ENCODE measurements around the gene NPAS3.

NPAS3 gene

GRCh38 chr14:33282331-33283230 is 343.9 kb downstream of the NPAS3 start:
- Histone ChIP-seq H3K27me3 (ENCODE audit: control insufficient read depth in 5 of 5, insufficient read depth in 4 of 5, low read length in 5 of 5) (no peaks in the 10 kb centered on the region), H3K27ac (ENCODE audit: low read depth, low read length) (no peak overlapping the region), H3K4me3 (ENCODE audit: low read depth in 1 of 5, low read length in 5 of 5) (peak overlapping the region in 1 of 5 donors; percentile 23), H3K36me3 (ENCODE audit: control insufficient read depth in 5 of 5, insufficient read depth in 5 of 5, low read length in 5 of 5) (no peaks in the 10 kb centered on the region), H3K4me1 (ENCODE audit: control insufficient read depth in 5 of 5, insufficient read depth in 5 of 5, low read length in 5 of 5) (peaks cover 0 to 6% (median 0%) of the 10 kb centered on the region in 5 donors), H3K9me3 (ENCODE audit: control insufficient read depth in 5 of 5, low read length in 5 of 5) (no peaks in the 10 kb centered on the region), H3K9ac (ENCODE audit: low read length in 5 of 5) (no peak overlapping the region)

- Histone ChIP-seq H3K27ac (ENCODE audit: low read depth, low read length) (no peak overlapping the region), H3K27me3 (ENCODE audit: control insufficient read depth in 5 of 5, insufficient read depth in 4 of 5, low read length in 5 of 5) (no peaks in the 10 kb centered on the region), H3K9me3 (ENCODE audit: control insufficient read depth in 5 of 5, low read length in 5 of 5) (no peaks in the 10 kb centered on the region), H3K9ac (ENCODE audit: low read length in 5 of 5) (no peak overlapping the region), H3K4me3 (ENCODE audit: low read depth in 1 of 5, low read length in 5 of 5) (no peak overlapping the region), H3K36me3 (ENCODE audit: control insufficient read depth in 5 of 5, insufficient read depth in 5 of 5, low read length in 5 of 5) (no peaks in the 10 kb centered on the region), H3K4me1 (ENCODE audit: control insufficient read depth in 5 of 5, insufficient read depth in 5 of 5, low read length in 5 of 5) (peaks cover 0 to 8% (median 5%) of the 10 kb centered on the region in 5 donors)
Observed at GRCh38 chr14:33285902-33286700, 347.4 kb downstream of the NPAS3 start.

- H3K4me1 ChIP-seq (ENCODE audit: control insufficient read depth in 5 of 5, insufficient read depth in 5 of 5, low read length in 5 of 5), result peaks cover 0 to 8% (median 5%) of the 10 kb centered on the region in 5 donors
- H3K9ac ChIP-seq (ENCODE audit: low read length in 5 of 5), result no peak overlapping the region
- no peaks in the 10 kb centered on the region for H3K36me3 ChIP-seq (ENCODE audit: control insufficient read depth in 5 of 5, insufficient read depth in 5 of 5, low read length in 5 of 5)
- no peak overlapping the region for H3K27ac ChIP-seq (ENCODE audit: low read depth, low read length)
- H3K4me3 ChIP-seq (ENCODE audit: low read depth in 1 of 5, low read length in 5 of 5), result no peak overlapping the region
- H3K9me3 ChIP-seq (ENCODE audit: control insufficient read depth in 5 of 5, low read length in 5 of 5), result no peaks in the 10 kb centered on the region
- H3K27me3 ChIP-seq (ENCODE audit: control insufficient read depth in 5 of 5, insufficient read depth in 4 of 5, low read length in 5 of 5), result no peaks in the 10 kb centered on the region
Observed at GRCh38 chr14:33287189-33287588, 348.5 kb downstream of the NPAS3 start.

DNA sequence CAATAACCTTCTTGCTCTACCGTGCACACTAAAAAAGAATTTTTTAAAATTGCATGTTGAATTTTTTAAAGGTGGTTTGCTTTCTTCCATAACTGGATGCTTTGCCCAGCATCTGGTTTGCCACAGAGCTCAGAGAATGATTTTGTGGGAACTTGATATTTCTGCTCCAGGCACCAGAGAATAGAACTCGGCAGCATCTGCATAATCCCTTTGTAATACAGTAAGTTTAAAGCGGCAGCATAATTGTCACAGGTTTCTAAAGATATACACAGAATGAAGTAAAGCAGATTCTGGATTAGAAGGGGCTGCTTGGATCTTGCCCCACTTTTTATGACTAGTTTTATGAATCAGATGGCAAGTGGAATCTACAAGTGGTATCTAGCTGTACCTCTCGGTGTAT is 352.0 kb downstream of the NPAS3 start:
- H3K27ac ChIP-seq (ENCODE audit: low read depth, low read length), result no peak overlapping the region
- no peaks in the 10 kb centered on the region for H3K27me3 ChIP-seq (ENCODE audit: control insufficient read depth in 5 of 5, insufficient read depth in 4 of 5, low read length in 5 of 5)
- no peak overlapping the region for H3K9ac ChIP-seq (ENCODE audit: low read length in 5 of 5)
- no peaks in the 10 kb centered on the region for H3K9me3 ChIP-seq (ENCODE audit: control insufficient read depth in 5 of 5, low read length in 5 of 5)
- no peak overlapping the region for H3K4me3 ChIP-seq (ENCODE audit: low read depth in 1 of 5, low read length in 5 of 5)
- peaks cover 0 to 8% (median 0%) of the 10 kb centered on the region in 5 donors for H3K4me1 ChIP-seq (ENCODE audit: control insufficient read depth in 5 of 5, insufficient read depth in 5 of 5, low read length in 5 of 5)
- H3K36me3 ChIP-seq (ENCODE audit: control insufficient read depth in 5 of 5, insufficient read depth in 5 of 5, low read length in 5 of 5), result no peaks in the 10 kb centered on the region

- Histone ChIP-seq H3K9ac (ENCODE audit: low read length in 5 of 5) (no peak overlapping the region), H3K27ac (ENCODE audit: low read depth, low read length) (no peak overlapping the region), H3K9me3 (ENCODE audit: control insufficient read depth in 5 of 5, low read length in 5 of 5) (no peaks in the 10 kb centered on the region), H3K4me3 (ENCODE audit: low read depth in 1 of 5, low read length in 5 of 5) (no peak overlapping the region), H3K36me3 (ENCODE audit: control insufficient read depth in 5 of 5, insufficient read depth in 5 of 5, low read length in 5 of 5) (no peaks in the 10 kb centered on the region), H3K4me1 (ENCODE audit: control insufficient read depth in 5 of 5, insufficient read depth in 5 of 5, low read length in 5 of 5) (peaks cover 0 to 8% (median 0%) of the 10 kb centered on the region in 5 donors), H3K27me3 (ENCODE audit: control insufficient read depth in 5 of 5, insufficient read depth in 4 of 5, low read length in 5 of 5) (no peaks in the 10 kb centered on the region)
Observed at GRCh38 chr14:33291529-33292104, 352.9 kb downstream of the NPAS3 start.

GRCh38 chr14:33294419-33294818 is 355.7 kb downstream of the NPAS3 start:
- Histone ChIP-seq H3K27ac (ENCODE audit: low read depth, low read length) (no peak overlapping the region), H3K36me3 (ENCODE audit: control insufficient read depth in 5 of 5, insufficient read depth in 5 of 5, low read length in 5 of 5) (no peaks in the 10 kb centered on the region), H3K9ac (ENCODE audit: low read length in 5 of 5) (no peak overlapping the region), H3K4me3 (ENCODE audit: low read depth in 1 of 5, low read length in 5 of 5) (no peak overlapping the region), H3K4me1 (ENCODE audit: control insufficient read depth in 5 of 5, insufficient read depth in 5 of 5, low read length in 5 of 5) (peaks cover 0 to 8% (median 0%) of the 10 kb centered on the region in 5 donors), H3K9me3 (ENCODE audit: control insufficient read depth in 5 of 5, low read length in 5 of 5) (no peaks in the 10 kb centered on the region), H3K27me3 (ENCODE audit: control insufficient read depth in 5 of 5, insufficient read depth in 4 of 5, low read length in 5 of 5) (no peaks in the 10 kb centered on the region)

DNA sequence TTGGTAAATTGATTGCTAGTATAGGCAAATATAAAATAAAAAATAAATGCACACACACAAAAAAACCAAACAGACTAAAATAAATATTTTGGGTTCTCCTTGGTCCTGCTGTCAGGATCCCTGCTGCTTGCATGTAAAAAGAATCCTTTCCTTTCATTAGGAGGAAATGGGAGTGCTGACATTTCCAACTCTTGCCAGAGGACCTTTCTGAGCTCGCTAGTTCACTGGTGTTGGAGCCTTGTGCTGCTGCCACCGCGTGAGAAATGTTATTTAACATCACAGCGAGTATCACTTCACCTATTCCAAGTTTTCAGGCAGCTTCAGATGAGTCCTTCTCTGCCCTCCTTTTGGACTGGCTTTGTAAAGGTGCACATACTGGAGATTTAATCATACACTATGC is 358.9 kb downstream of the NPAS3 start:
- no peaks in the 10 kb centered on the region for H3K9me3 ChIP-seq (ENCODE audit: control insufficient read depth in 5 of 5, low read length in 5 of 5)
- no peak overlapping the region for H3K27ac ChIP-seq (ENCODE audit: low read depth, low read length)
- H3K4me3 ChIP-seq (ENCODE audit: low read depth in 1 of 5, low read length in 5 of 5), result no peak overlapping the region
- no peaks in the 10 kb centered on the region for H3K27me3 ChIP-seq (ENCODE audit: control insufficient read depth in 5 of 5, insufficient read depth in 4 of 5, low read length in 5 of 5)
- H3K9ac ChIP-seq (ENCODE audit: low read length in 5 of 5), result no peak overlapping the region
- no peaks in the 10 kb centered on the region for H3K36me3 ChIP-seq (ENCODE audit: control insufficient read depth in 5 of 5, insufficient read depth in 5 of 5, low read length in 5 of 5)
- no peaks in the 10 kb centered on the region for H3K4me1 ChIP-seq (ENCODE audit: control insufficient read depth in 5 of 5, insufficient read depth in 5 of 5, low read length in 5 of 5)

DNA sequence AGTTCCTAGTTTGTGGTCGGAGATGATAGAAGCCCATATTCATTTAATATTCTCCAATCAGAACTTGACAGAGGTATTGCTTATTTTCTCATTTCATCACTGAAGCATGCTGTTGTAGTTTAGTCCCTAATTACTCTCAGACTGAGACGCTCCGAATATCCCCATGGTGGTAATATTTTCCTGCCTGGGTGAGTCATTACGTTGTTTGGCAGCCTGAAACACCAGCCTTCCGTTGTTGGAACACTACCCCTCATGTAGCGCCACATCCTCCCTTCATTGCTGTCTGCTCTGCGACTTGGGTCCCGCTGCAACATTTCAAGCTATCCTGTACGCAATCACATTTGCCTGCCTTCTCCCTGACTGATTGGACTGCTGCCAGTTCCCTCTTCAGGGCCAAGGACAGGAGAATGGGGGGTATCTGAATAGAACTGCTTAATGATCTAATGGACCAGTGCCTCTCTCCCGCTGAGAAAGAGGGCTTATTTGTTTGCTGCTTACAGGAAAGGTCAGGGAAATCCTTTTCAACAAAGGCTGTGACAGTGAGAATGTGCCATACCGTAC is 369.1 kb downstream of the NPAS3 start:
- Histone ChIP-seq H3K9ac (ENCODE audit: low read length in 5 of 5) (peak overlapping the region in 1 of 5 donors; percentile 19), H3K4me1 (ENCODE audit: control insufficient read depth in 5 of 5, insufficient read depth in 5 of 5, low read length in 5 of 5) (peaks cover 0 to 11% (median 8%) of the 10 kb centered on the region in 5 donors), H3K27me3 (ENCODE audit: control insufficient read depth in 5 of 5, insufficient read depth in 4 of 5, low read length in 5 of 5) (no peaks in the 10 kb centered on the region), H3K36me3 (ENCODE audit: control insufficient read depth in 5 of 5, insufficient read depth in 5 of 5, low read length in 5 of 5) (no peaks in the 10 kb centered on the region), H3K9me3 (ENCODE audit: control insufficient read depth in 5 of 5, low read length in 5 of 5) (no peaks in the 10 kb centered on the region), H3K27ac (ENCODE audit: low read depth, low read length) (no peak overlapping the region), H3K4me3 (ENCODE audit: low read depth in 1 of 5, low read length in 5 of 5) (peak overlapping the region; percentile 13 to 51 (median 45))

DNA sequence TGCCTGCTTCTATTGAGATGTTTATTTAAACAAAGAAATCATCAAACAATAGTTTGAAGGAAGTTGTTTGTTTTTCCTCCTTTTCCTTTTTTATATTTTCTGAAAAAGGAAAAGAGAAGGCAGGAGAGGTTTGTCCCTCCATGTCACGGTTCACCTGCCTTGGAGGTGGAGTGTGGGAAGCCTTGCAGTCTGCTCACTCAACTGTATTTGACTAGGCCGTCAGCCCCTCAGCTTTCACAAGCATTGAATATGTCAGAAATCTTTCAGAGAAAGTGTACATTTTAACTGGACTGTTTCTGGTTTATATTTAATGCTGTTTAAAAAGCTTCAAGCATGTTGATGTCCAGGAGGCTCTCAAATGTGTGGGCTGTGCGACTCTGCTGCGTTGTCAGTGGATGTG is 370.4 kb downstream of the NPAS3 start:
- Histone ChIP-seq H3K27ac (ENCODE audit: low read depth, low read length) (no peak overlapping the region), H3K36me3 (ENCODE audit: control insufficient read depth in 5 of 5, insufficient read depth in 5 of 5, low read length in 5 of 5) (no peaks in the 10 kb centered on the region), H3K27me3 (ENCODE audit: control insufficient read depth in 5 of 5, insufficient read depth in 4 of 5, low read length in 5 of 5) (no peaks in the 10 kb centered on the region), H3K9me3 (ENCODE audit: control insufficient read depth in 5 of 5, low read length in 5 of 5) (no peaks in the 10 kb centered on the region), H3K9ac (ENCODE audit: low read length in 5 of 5) (no peak overlapping the region), H3K4me1 (ENCODE audit: control insufficient read depth in 5 of 5, insufficient read depth in 5 of 5, low read length in 5 of 5) (peaks cover 0 to 11% (median 8%) of the 10 kb centered on the region in 5 donors), H3K4me3 (ENCODE audit: low read depth in 1 of 5, low read length in 5 of 5) (no peak overlapping the region)
